Duodenal mucosa (tissue), 2 donors: Measurements from ENCODE around the gene PCDHGA10.
"Not testable (repeated sequence)": the region's sequence is repeated elsewhere in the genome, so short reads cannot be mapped to it uniquely, and the experiment has no call there.

ENCODE experiments used
- H3K27ac ChIP-seq: one replicate; pipeline ENCODE4 v1.7.0; 2013; ENCODE audit warnings: low read depth, low read length
- H3K27me3 ChIP-seq, 2 donors: one replicate each; pipeline ENCODE4 v1.7.0; 2013; ENCODE audit warnings: low read length in 2 of 2, control low read depth in 1 of 2; ENCODE audit not compliant: insufficient read depth in 2 of 2, control insufficient read depth in 1 of 2
- H3K36me3 ChIP-seq, 2 donors: one replicate each; pipeline ENCODE4 v1.7.0; 2013; ENCODE audit warnings: low read length in 2 of 2, control low read depth in 1 of 2; ENCODE audit not compliant: insufficient read depth in 2 of 2, control insufficient read depth in 1 of 2
- H3K4me1 ChIP-seq, 2 donors: one replicate each; pipeline ENCODE4 v1.7.0; 2013; ENCODE audit warnings: low read length in 2 of 2, control low read depth in 1 of 2; ENCODE audit not compliant: insufficient read depth in 2 of 2, control insufficient read depth in 1 of 2
- H3K4me3 ChIP-seq, 2 donors: one replicate each; pipeline ENCODE4 v1.7.0; 2013; ENCODE audit warnings: low read length in 2 of 2, low read depth in 1 of 2
- H3K9ac ChIP-seq, 2 donors: one replicate each; pipeline ENCODE4 v1.7.0; 2013; ENCODE audit warnings: low read length in 2 of 2, low read depth in 1 of 2
- H3K9me3 ChIP-seq, 2 donors: one replicate each; pipeline ENCODE4 v1.7.0; 2013; ENCODE audit warnings: low read length in 2 of 2, control low read depth in 1 of 2; ENCODE audit not compliant: control insufficient read depth in 1 of 2

The PCDHGA10 gene

GRCh38 chr5:141412854-141413539, at the start of gene PCDHGA10:
Gene PCDHGA10, plus strand, starts transcription at chr5:141412987. Its CDS starts 189 bp downstream, at chr5:141413176.
- Histone ChIP-seq H3K4me1 (no peaks in the 10 kb centered on the region), H3K9me3 (peaks cover 28 to 42% of the 10 kb centered on the region in 2 donors), H3K4me3 (peak within 1 kb of the TSS; percentile 56 to 68), H3K27ac (no peak within 1 kb of the TSS), H3K27me3 (peaks cover 0 to 5% of the 10 kb centered on the region in 2 donors), H3K36me3 (no peaks in the 10 kb centered on the region), H3K9ac (no peak within 1 kb of the TSS)

DNA sequence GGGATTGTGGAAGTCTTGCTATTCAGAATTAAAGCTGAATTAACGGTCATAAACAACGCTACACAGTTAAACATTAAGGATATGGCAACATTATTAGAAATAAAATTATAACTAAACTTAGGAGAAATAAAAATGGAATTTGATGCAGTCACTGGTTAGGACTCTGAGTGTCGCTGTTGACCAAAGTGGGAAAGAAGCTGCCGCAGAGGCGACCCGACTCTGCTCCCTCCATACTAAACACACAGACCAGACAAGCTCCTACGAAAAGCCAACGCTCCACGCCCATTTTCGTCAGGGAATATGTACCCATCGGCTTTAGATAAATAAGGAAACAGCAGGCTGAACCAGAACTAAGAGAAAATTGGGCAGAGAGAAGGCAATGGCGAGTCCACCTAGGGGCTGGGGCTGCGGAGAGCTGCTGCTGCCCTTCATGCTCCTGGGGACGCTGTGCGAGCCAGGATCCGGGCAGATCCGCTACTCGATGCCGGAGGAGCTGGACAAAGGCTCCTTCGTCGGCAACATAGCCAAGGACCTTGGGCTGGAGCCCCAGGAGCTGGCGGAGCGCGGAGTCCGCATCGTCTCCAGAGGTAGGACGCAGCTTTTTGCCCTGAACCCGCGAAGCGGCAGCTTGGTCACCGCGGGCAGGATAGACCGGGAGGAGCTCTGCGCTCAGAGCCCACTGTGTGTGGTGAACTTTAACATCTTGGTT, 48.7 kb upstream of the PCDHGA10 start, which contains the start of gene PCDHGA5:
PCDHGA5 (plus strand) TSS at position 211 of the 709 bp plus-strand sequence; CDS start at position 380, 169 bp downstream.
- Histone ChIP-seq H3K36me3 (no peaks in the 10 kb centered on the region), H3K27ac (no peak within 1 kb of the TSS), H3K9ac (no peak within 1 kb of the TSS), H3K27me3 (no peaks in the 10 kb centered on the region), H3K4me3 (no peak within 1 kb of the TSS), H3K4me1 (no peaks in the 10 kb centered on the region), H3K9me3 (peaks cover 31 to 43% of the 10 kb centered on the region in 2 donors)

GRCh38 chr5:141366016-141366896, 46.5 kb upstream of the PCDHGA10 start:
- Histone ChIP-seq H3K27me3 (peaks cover 0 to 5% of the 10 kb centered on the region in 2 donors), H3K9ac (no peak overlapping the region), H3K36me3 (no peaks in the 10 kb centered on the region), H3K4me1 (no peaks in the 10 kb centered on the region), H3K9me3 (peaks cover 34 to 38% of the 10 kb centered on the region in 2 donors), H3K4me3 (no peak overlapping the region), H3K27ac (no peak overlapping the region)

GRCh38 chr5:141369994-141370848, 42.6 kb upstream of the PCDHGA10 start, which contains the start of gene PCDHGB3:
Gene PCDHGB3, plus strand, starts transcription at chr5:141370242. Its CDS starts 153 bp downstream, at chr5:141370395.
- H3K27ac ChIP-seq = no peak within 1 kb of the TSS
- peak within 1 kb of the TSS; percentile 18 to 49 for H3K4me3 ChIP-seq
- H3K9ac ChIP-seq = no peak within 1 kb of the TSS
- no peaks in the 10 kb centered on the region for H3K4me1 ChIP-seq
- peaks cover 38 to 46% of the 10 kb centered on the region in 2 donors for H3K9me3 ChIP-seq
- no peaks in the 10 kb centered on the region for H3K36me3 ChIP-seq
- peaks cover 0 to 5% of the 10 kb centered on the region in 2 donors for H3K27me3 ChIP-seq

GRCh38 chr5:141371572-141372475, 41.0 kb upstream of the PCDHGA10 start:
- Histone ChIP-seq H3K9me3 (peaks cover 40 to 47% of the 10 kb centered on the region in 2 donors), H3K27me3 (peaks cover 0 to 5% of the 10 kb centered on the region in 2 donors), H3K27ac (no peak overlapping the region), H3K4me1 (no peaks in the 10 kb centered on the region), H3K36me3 (no peaks in the 10 kb centered on the region), H3K4me3 (peak overlapping the region in 1 of 2 donors; percentile 21), H3K9ac (no peak overlapping the region)

DNA sequence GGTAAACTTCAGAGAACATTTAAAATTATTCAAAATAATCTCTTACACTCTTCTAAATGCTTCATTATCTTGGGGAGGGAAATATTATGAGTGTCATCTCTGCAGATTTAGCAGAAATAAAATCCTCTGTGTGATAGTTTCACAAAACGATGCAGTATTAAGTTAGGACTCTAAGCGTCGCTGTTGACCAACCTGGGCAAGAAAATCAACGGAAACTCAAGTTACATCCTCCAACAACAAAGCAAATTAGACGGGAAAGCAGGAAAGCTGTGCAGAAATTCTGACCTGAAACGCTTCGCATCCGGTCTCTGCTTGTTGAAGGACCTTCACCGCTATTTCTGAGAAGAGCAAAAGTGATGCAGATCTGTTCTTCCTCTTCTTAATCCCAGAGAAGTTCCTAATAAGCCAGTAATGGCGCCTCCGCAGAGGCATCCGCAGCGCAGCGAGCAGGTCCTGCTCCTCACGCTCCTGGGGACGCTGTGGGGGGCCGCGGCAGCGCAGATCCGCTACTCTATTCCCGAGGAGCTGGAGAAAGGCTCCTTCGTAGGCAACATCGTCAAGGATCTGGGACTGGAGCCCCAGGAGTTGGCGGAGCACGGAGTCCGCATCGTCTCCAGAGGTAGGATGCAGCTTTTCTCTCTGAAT, 39.0 kb upstream of the PCDHGA10 start, which contains the start of gene PCDHGA6:
PCDHGA6 (plus strand) TSS at position 219 of the 645 bp plus-strand sequence; CDS start at position 412, 193 bp downstream.
- Histone ChIP-seq H3K27ac (no peak within 1 kb of the TSS), H3K27me3 (peaks cover 0 to 5% of the 10 kb centered on the region in 2 donors), H3K9me3 (peaks cover 40 to 49% of the 10 kb centered on the region in 2 donors), H3K9ac (no peak within 1 kb of the TSS), H3K4me1 (no peaks in the 10 kb centered on the region), H3K36me3 (no peaks in the 10 kb centered on the region), H3K4me3 (peak within 1 kb of the TSS in 1 of 2 donors; percentile 43)

GRCh38 chr5:141374627-141375026, 38.2 kb upstream of the PCDHGA10 start:
- no peaks in the 10 kb centered on the region for H3K4me1 ChIP-seq
- no peaks in the 10 kb centered on the region for H3K36me3 ChIP-seq
- no peak overlapping the region for H3K4me3 ChIP-seq
- peaks cover 40 to 49% of the 10 kb centered on the region in 2 donors for H3K9me3 ChIP-seq
- H3K9ac ChIP-seq = no peak overlapping the region
- H3K27me3 ChIP-seq = peaks cover 0 to 5% of the 10 kb centered on the region in 2 donors
- H3K27ac ChIP-seq = no peak overlapping the region

DNA sequence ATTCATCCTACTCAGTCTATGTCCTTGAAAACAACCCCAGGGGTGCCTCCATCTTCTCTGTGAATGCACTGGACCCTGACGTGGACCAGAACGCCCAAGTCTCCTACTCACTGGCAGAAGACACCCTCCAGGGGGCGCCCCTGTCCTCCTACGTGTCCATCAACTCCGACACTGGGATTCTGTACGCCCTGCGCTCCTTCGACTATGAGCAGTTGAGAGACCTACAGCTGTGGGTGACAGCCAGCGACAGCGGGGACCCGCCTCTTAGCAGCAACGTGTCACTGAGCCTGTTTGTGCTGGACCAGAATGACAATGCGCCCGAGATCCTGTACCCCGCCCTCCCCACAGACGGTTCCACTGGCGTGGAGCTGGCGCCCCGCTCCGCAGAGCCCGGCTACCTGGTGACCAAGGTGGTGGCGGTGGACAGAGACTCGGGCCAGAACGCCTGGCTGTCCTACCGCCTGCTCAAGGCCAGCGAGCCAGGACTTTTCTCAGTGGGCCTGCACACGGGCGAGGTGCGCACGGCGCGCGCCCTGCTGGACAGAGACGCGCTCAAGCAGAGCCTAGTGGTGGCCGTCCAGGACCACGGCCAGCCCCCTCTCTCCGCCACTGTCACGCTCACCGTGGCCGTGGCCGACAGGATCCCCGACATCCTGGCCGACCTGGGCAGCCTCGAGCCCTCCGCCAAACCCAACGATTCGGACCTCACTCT, 37.2 kb upstream of the PCDHGA10 start:
- H3K9me3 ChIP-seq = peaks cover 33 to 47% of the 10 kb centered on the region in 2 donors
- H3K27me3 ChIP-seq = not testable (repeated sequence)

More for the DNA sequence above, 37.2 kb upstream of the PCDHGA10 start:
- not testable (repeated sequence) for H3K27ac ChIP-seq, H3K9ac ChIP-seq, H3K4me3 ChIP-seq, H3K4me1 ChIP-seq, H3K36me3 ChIP-seq
